Gastroesophageal sphincter (tissue), 4 donors: Measurements from ENCODE around the gene KNDC1. TPM values are rescaled to one million over a fixed set of nuclear protein-coding genes. Genes with fewer than 3 reads are reported as not detected.

Experiments
- ATAC-seq: fragments of 150-250 bp; one replicate; pipeline ENCODE4 v1.9.1; 2016; ENCODE audit warnings: mild to moderate bottlenecking, moderate library complexity
- H3K27ac ChIP-seq, 4 donors: fragments of 200-600 bp; sonication (generic) in 3 of 4; 1 replicate in 3 of 4; 2 replicates in 1 of 4; pipeline ENCODE4 v1.5.1; 2016 to 2019
- H3K27me3 ChIP-seq: fragments of 200-600 bp; sonication (generic); one replicate; pipeline ENCODE4 v1.5.1; 2019
- H3K36me3 ChIP-seq, 2 donors: fragments of 200-600 bp; sonication (generic); one replicate each; pipeline ENCODE4 v1.5.1; 2019; ENCODE audit warnings: control low read depth in 1 of 2
- H3K4me1 ChIP-seq, 3 donors: fragments of 200-600 bp; sonication (generic); 1 replicate in 2 of 3; 2 replicates in 1 of 3; pipeline ENCODE4 v1.5.1; 2016 to 2019; ENCODE audit warnings: control low read depth in 2 of 3
- H3K4me3 ChIP-seq, 2 donors: fragments of 200-600 bp; sonication (generic); one replicate each; pipeline ENCODE4 v1.5.1; 2019; ENCODE audit warnings: mild to moderate bottlenecking in 1 of 2, moderate library complexity in 1 of 2
- H3K9me3 ChIP-seq, 3 donors: fragments of 200-600 bp; sonication (generic); one replicate each; pipeline ENCODE4 v1.5.1; 2017 to 2019; ENCODE audit warnings: control low read depth in 2 of 3
- EP300 ChIP-seq: sonication (generic); formaldehyde crosslinking; IDR thresholded peaks from one replicate; pipeline ENCODE4 v1.6.1; 2017; ENCODE audit warnings: antibody characterized with exemption, mild to moderate bottlenecking
- POLR2A ChIP-seq, 2 donors: fragments of 450-650 bp; IDR thresholded peaks; one replicate each; pipeline ENCODE4 v1.6.1; 2017; ENCODE audit warnings: antibody characterized with exemption in 2 of 2, mild to moderate bottlenecking in 2 of 2, moderate library complexity in 1 of 2
- POLR2AphosphoS5 ChIP-seq: sonication (generic); formaldehyde crosslinking; IDR thresholded peaks from one replicate; pipeline ENCODE4 v1.6.1; 2017; ENCODE audit warnings: antibody characterized with exemption
- WGBS, 2 donors: methylation state at CpG; one replicate each; pipeline ENCODE4 v1.1.5; 2018; ENCODE audit warnings: low coverage in 1 of 2; 5-methylcytosine and 5-hydroxymethylcytosine counted together
- total RNA-seq, 4 donors: library from RNA; depleted of rRNA; stranded (reverse); fragments of >200 nt; gene quantifications; one replicate each; pipeline ENCODE4 v1.1.0, GENCODE V29; 2016
- TF ChIP-seq, protein P1 (sequence below), 4 experiments: fragments of 200-600 bp in 2 of 4; fragments of 450-650 bp in 2 of 4; sonication (generic) in 1 of 4; IDR thresholded peaks; one replicate each; pipeline ENCODE4 v1.5.1; 2017 to 2019; ENCODE audit warnings: antibody characterized with exemption in 4 of 4, mild to moderate bottlenecking in 2 of 4, moderate library complexity in 2 of 4

Gene KNDC1
- total RNA-seq, 4 donors from 2014 or later, result 0.62 to 3.4 (median 0.98) TPM

- 83 to 100% methylated on average over 2 to 5 of the region's 17 CpGs for WGBS, 2 donors
- Histone ChIP-seq H3K4me1 (no peaks in the 10 kb centered on the region), H3K9me3 (no peaks in the 10 kb centered on the region), H3K4me3 (no peak overlapping the region), H3K36me3 (no peaks in the 10 kb centered on the region), H3K27me3 (peaks cover 44% of the 10 kb centered on the region), H3K27ac (no peak overlapping the region)
- ATAC-seq, result no peak
- TF ChIP-seq POLR2AphosphoS5, result no peak
- no peak for TF ChIP-seq POLR2A (IDR thresholded peaks at IDR 0.05)
- TF ChIP-seq EP300, result no peak
These were observed 46.5 kb downstream of the KNDC1 start for GRCh38 chr10:133206356-133207040.

- ATAC-seq, result no peak
- Histone ChIP-seq H3K4me3 (no peak overlapping the region), H3K9me3 (no peaks in the 10 kb centered on the region), H3K4me1 (no peaks in the 10 kb centered on the region), H3K27me3 (peaks cover 44% of the 10 kb centered on the region), H3K36me3 (no peaks in the 10 kb centered on the region), H3K27ac (no peak overlapping the region)
- TF ChIP-seq POLR2AphosphoS5 (no peak), EP300 (no peak), POLR2A (IDR thresholded peaks at IDR 0.05) (no peak)
- TF ChIP-seq, protein P1, sequence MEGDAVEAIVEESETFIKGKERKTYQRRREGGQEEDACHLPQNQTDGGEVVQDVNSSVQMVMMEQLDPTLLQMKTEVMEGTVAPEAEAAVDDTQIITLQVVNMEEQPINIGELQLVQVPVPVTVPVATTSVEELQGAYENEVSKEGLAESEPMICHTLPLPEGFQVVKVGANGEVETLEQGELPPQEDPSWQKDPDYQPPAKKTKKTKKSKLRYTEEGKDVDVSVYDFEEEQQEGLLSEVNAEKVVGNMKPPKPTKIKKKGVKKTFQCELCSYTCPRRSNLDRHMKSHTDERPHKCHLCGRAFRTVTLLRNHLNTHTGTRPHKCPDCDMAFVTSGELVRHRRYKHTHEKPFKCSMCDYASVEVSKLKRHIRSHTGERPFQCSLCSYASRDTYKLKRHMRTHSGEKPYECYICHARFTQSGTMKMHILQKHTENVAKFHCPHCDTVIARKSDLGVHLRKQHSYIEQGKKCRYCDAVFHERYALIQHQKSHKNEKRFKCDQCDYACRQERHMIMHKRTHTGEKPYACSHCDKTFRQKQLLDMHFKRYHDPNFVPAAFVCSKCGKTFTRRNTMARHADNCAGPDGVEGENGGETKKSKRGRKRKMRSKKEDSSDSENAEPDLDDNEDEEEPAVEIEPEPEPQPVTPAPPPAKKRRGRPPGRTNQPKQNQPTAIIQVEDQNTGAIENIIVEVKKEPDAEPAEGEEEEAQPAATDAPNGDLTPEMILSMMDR (IDR thresholded peaks at IDR 0.05), result no peak
- 86% methylated on average over 16 of the region's 36 CpGs; no CpG with 5 or more reads in 1 of the 2 donors for WGBS, 2 donors
These were observed 47.1 kb downstream of the KNDC1 start for GRCh38 chr10:133207041-133207600.

GRCh38 chr10:133207627-133208026, 47.6 kb downstream of the KNDC1 start:
- H3K9me3 ChIP-seq, result no peaks in the 10 kb centered on the region
- peaks cover 47% of the 10 kb centered on the region for H3K27me3 ChIP-seq
- ATAC-seq, result no peak
- 65 to 86% methylated on average over 4 to 7 of the region's 17 CpGs for WGBS, 2 donors
- no peaks in the 10 kb centered on the region for H3K4me1 ChIP-seq
- no peak overlapping the region for H3K4me3 ChIP-seq
- H3K36me3 ChIP-seq, result no peaks in the 10 kb centered on the region
- TF ChIP-seq, protein P1 (IDR thresholded peaks at IDR 0.05), result no peak
- TF ChIP-seq POLR2A (IDR thresholded peaks at IDR 0.05) (no peak), EP300 (no peak), POLR2AphosphoS5 (no peak)
- H3K27ac ChIP-seq, result no peak overlapping the region

- ATAC-seq, result no peak
- H3K4me3 ChIP-seq, result no peak overlapping the region
- H3K27ac ChIP-seq, result no peak overlapping the region
- TF ChIP-seq POLR2A (IDR thresholded peaks at IDR 0.05), result no peak
- TF ChIP-seq POLR2AphosphoS5, result no peak
- TF ChIP-seq, protein P1 (IDR thresholded peaks at IDR 0.05), result no peak
- TF ChIP-seq EP300, result no peak
- no peaks in the 10 kb centered on the region for H3K9me3 ChIP-seq
- WGBS, 2 donors, result no CpG with 5 or more reads among the region's 18 CpGs
- peaks cover 55% of the 10 kb centered on the region for H3K27me3 ChIP-seq
- H3K4me1 ChIP-seq, result no peaks in the 10 kb centered on the region
- no peaks in the 10 kb centered on the region for H3K36me3 ChIP-seq
These were observed 48.4 kb downstream of the KNDC1 start for GRCh38 chr10:133208466-133208865.

DNA sequence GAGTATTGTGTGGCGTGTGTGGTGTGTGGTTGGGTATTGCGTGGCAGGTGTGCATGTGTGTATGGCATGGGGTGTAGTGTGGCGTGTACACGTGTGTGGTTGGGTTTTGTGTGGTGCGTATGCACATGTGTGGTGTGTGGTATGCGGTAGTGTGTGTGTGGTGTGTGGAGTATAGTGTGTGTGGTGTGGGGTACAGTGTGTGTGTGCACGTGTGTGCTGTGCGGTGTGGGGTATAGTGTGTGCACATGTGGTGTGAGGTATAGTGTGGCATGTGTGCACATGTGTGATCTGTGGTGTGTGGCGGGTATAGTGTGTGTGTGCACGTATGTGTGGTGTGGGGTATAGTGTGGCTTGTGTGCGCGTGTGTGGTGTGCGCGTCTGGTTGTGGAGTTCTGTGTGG, 49.1 kb downstream of the KNDC1 start:
- ATAC-seq, result no peak
- WGBS, 2 donors, result 92 to 93% methylated on average over 14 of the region's 14 CpGs
- H3K9me3 ChIP-seq, result no peaks in the 10 kb centered on the region
- TF ChIP-seq EP300 (no peak), POLR2A (IDR thresholded peaks at IDR 0.05) (no peak), POLR2AphosphoS5 (no peak)
- TF ChIP-seq, protein P1 (IDR thresholded peaks at IDR 0.05), result no peak
- H3K36me3 ChIP-seq, result no peaks in the 10 kb centered on the region
- H3K4me3 ChIP-seq, result no peak overlapping the region
- no peak overlapping the region for H3K27ac ChIP-seq
- peaks cover 59% of the 10 kb centered on the region for H3K27me3 ChIP-seq
- H3K4me1 ChIP-seq, result no peaks in the 10 kb centered on the region
